NCI-H1694 (cell line): Measurements from ENCODE around the gene TRIM37.
A peak's percentile ranks its signal among the peaks of the same experiment; 100 is the strongest.

ENCODE experiments used
- DNase-seq: peaks from one replicate; lab custom pipeline; 2025; lab: John Stamatoyannopoulos, UW

TRIM37 gene

DNA sequence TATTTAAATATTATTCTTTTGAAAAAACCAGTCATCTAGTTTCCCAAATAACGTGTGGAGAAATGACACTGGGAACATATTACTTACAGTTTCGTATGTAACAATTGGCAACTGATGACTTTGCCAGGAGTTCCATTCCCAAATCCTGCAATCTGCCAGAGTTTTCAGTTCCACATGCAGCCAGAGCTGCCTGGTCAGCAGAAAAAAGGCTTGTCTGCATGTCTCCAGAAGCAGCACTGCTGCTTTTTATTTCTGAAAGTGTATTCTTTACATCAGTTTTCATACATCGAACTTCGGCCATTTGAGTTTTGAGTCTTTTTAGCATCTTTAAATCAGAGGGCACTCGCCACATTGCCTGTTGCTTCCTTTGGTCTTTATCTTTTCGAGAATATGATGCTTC lies 78.4 kb downstream of the TRIM37 start:
- no peak for DNase-seq

DNA sequence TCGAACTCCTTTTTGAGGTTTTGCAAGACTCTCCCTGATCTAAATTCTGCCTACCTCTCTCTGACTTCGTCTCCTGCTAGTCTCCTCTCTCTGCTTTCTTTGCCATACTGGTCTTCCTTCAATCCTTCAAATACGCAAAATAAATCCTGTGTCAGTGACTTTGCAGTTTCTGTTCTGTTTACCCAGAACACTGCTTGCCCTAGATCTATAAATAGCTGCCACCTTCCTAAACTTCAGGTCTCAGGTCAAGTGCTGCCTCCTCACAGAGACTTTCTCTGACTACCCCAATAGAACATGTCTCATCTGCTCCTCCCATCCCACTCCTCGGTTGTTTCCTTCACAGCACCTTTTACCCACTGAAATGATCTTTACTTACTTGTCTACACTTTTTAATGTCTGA lies 78.9 kb downstream of the TRIM37 start:
- no peak for DNase-seq

- no peak for DNase-seq
These were observed 80.3 kb downstream of the TRIM37 start for GRCh38 chr17:59026176-59026939.

- no peak for DNase-seq
These were observed 81.8 kb downstream of the TRIM37 start for GRCh38 chr17:59024916-59025315.

DNA sequence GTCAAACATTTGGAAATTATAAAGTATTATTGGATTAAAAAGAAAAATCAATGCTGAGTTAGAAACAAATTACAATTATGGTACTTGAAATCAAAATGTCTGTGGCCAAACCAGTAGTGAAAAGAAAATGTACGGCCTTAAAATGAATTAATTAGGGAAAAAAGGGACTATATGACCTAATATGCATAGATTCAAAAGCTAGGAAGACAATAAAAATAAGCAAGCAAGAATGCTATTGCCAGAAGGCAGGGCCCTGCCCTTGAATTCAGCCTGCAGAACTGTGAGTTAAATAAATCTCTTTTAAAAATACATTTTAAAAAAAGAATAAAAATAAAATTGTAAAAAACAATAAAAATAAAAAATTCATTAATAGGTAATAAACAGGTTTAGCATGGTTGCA lies 88.7 kb downstream of the TRIM37 start:
- no peak for DNase-seq

- no peak for DNase-seq
These were observed 94.7 kb downstream of the TRIM37 start for GRCh38 chr17:59011975-59012374.

- no peak for DNase-seq
These were observed 96.7 kb downstream of the TRIM37 start for GRCh38 chr17:59010026-59010425.

- DNase-seq: no peak
These were observed 97.9 kb downstream of the TRIM37 start for GRCh38 chr17:59008737-59009136.

- no peak for DNase-seq
These were observed 98.7 kb downstream of the TRIM37 start for GRCh38 chr17:59007995-59008394.

- DNase-seq: peak; percentile 74
These were observed 102.2 kb downstream of the TRIM37 start for GRCh38 chr17:59004338-59005111.

DNA sequence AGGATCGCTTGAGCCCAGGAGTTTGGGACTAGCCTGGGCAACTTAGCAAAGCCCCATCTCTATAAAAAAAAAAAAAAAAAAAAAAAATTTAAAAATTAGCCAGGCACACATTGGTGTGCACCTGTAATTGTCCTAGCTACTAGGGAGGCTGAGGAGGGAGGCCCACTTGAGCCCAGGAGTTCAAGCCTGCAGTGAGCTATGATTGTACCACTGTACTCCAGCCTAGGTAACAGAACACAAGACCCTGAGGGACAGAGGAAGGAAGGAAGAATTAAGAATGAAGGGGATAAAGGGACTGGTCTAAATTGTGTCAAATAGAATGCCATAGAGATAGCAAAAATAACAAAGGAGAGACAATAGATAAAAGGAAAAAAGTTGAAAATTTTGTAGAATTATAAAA lies 102.8 kb downstream of the TRIM37 start:
- DNase-seq: no peak

GRCh38 chr17:59002848-59003247 lies 103.8 kb downstream of the TRIM37 start:
- DNase-seq: no peak

DNA sequence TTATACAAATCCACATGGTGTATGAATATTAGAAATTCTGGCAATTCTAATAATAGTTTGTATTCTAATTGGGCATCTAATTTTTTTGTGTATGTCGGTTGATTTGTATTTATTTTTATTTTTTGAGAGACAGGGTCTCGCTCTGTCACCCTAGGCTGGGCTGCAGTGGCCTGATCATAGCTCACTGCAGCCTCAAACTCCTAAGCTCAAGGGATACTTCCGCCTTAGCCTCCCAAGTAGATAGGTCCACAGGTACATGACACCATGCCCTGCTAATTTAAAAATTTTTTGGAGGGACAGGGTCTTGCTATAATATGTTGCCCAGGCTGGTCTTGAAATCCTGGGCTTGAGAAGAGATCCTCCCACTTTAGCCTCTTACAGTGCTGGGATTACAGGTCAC lies 104.6 kb downstream of the TRIM37 start:
- no peak for DNase-seq

DNA sequence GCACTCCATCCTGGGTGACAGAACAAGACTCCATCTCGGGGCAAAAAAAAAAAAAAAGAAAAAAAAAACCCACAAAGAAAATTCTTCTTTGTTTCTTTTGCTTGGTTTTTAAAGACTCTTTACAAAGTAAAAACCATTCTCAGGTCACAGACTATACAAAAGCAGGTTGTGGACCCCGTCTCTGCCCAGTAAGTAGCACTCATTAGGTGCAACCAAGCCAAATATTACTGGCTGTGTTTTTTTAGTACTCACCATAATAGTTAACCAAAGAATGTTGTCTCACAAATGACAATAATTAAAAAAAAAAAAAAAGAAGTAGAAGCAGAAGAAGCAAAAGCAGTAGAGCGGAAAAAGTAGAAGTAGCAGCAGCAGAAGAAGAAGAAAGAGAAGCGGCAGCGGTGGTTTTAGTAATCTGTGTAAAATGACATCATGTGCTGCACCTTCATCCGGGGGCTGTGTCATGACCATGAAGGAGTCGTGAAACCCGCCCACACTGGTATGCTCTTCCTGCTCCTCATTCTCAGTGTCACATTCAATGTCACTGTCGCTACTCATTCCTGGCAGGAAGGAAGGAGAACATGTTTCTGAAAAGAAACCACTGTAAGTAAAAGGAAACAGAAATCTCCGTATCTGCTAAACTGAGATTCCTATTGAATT lies 105.4 kb downstream of the TRIM37 start:
- no peak for DNase-seq

- no peak for DNase-seq
These were observed 106.7 kb downstream of the TRIM37 start for GRCh38 chr17:59000022-59000421.

DNA sequence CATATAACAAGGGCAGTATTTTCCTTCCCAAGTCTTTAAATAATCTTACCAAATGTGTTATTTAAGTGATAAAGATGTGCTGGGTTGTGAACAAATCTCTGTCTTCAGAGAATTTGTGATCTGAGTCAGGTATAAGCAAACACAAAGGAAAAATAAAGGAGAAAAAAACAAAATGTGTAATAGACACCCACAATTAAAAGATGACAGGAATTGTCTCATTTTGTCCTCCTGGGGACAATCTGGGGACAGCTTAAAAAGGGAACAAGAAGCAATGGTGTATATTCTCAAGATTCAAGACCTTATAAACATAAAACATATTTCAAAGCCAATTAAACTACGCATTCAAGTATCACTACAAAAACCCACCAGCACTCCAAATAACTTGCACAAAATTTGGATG lies 107.2 kb downstream of the TRIM37 start:
- DNase-seq: no peak

DNA sequence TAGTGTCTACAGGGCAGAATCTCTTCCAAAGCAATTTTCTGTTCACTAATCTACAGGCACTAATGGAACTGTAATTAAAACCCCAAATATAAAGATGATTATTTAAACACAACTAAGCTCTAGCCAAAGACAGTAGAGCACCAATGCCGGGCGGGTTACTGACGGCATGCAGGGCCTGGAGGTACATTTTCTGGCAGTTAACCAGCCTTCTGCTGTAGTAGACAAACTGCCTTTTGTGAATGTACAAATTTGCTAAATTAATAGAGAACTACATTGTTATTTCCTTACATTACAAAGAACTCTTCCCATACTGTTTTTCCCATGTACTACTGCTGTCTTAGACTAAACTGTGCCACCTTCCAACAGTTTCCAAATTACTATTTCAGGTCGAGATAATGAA lies 107.8 kb downstream of the TRIM37 start:
- no peak for DNase-seq

- no peak for DNase-seq
These were observed 108.7 kb downstream of the TRIM37 start for GRCh38 chr17:58997756-58998553.

- DNase-seq: no peak
These were observed 109.7 kb downstream of the TRIM37 start for GRCh38 chr17:58996968-58997367.

GRCh38 chr17:58995247-58995940 lies 111.3 kb downstream of the TRIM37 start:
- DNase-seq: no peak

- no peak for DNase-seq
These were observed 113.4 kb downstream of the TRIM37 start for GRCh38 chr17:58993311-58993710.
